Left ventricle myocardium inferior (tissue), 1 donor: ENCODE results near the gene PKP4. TPM values are rescaled to one million over a fixed set of nuclear protein-coding genes. Genes with fewer than 3 reads are reported as not detected.

ENCODE experiments used
- DNase-seq: peaks from one replicate; pipeline ENCODE4 v3.0.0-alpha.2; 2020
- H3K27ac ChIP-seq: fragments of 200-600 bp; replicated peaks from 2 replicates; pipeline ENCODE4 v1.8.0; 2021
- H3K27me3 ChIP-seq: fragments of 200-600 bp; 2 replicates; pipeline ENCODE4 v1.8.0; 2021; ENCODE audit warnings: low read depth
- H3K36me3 ChIP-seq: fragments of 200-600 bp; 2 replicates; pipeline ENCODE4 v1.8.0; 2021
- H3K4me1 ChIP-seq: fragments of 200-600 bp; 2 replicates; pipeline ENCODE4 v1.8.0; 2021
- H3K4me3 ChIP-seq: fragments of 200-600 bp; 2 replicates; pipeline ENCODE4 v1.8.0; 2021; ENCODE audit warnings: mild to moderate bottlenecking, moderate library complexity
- H3K9me3 ChIP-seq: fragments of 200-600 bp; replicated peaks from 2 replicates; pipeline ENCODE4 v1.8.0; 2021
- CTCF ChIP-seq: fragments of 200-600 bp; IDR thresholded peaks from 2 replicates; pipeline ENCODE4 v1.8.0; 2021; ENCODE audit warnings: antibody characterized with exemption, mild to moderate bottlenecking, borderline replicate concordance
- intact Hi-C: fragments of 100-400 bp; cut with micrococcal nuclease; formaldehyde crosslinking; loops from one replicate; pipeline ENCODE4 v1.11.0; 2022
- total RNA-seq: library from RNA; stranded (reverse); fragmentation: NEBNext Ultra II Directional; extraction: Animal tissue kit (Norgen Biotek cat#: 25700); gene quantifications from one replicate; pipeline ENCODE4 v1.2.1, GENCODE V29; 2021
- donor health status: DM: no; HTN: yes; CAD: no; lungs with severe emphysema.

The PKP4 gene
- total RNA-seq, 1 donor from 2014 or later: 47.6 TPM

GRCh38 chr2:158610059-158610458, 153.3 kb downstream of the PKP4 start:
- Histone ChIP-seq H3K27me3 (no peaks in the 10 kb centered on the region), H3K4me3 (no peak overlapping the region), H3K9me3 (no peaks in the 10 kb centered on the region), H3K4me1 (no peaks in the 10 kb centered on the region), H3K36me3 (no peaks in the 10 kb centered on the region), H3K27ac (no peak overlapping the region)
- intact Hi-C loops: loop anchor here (5.0 kb wide), 1 partner anchor 68 kb away; no protein-coding TSS in a partner anchor
- DNase-seq: no peak
- TF ChIP-seq CTCF: no peak

- TF ChIP-seq CTCF: no peak
- Histone ChIP-seq H3K9me3 (no peaks in the 10 kb centered on the region), H3K27ac (no peak overlapping the region), H3K4me1 (no peaks in the 10 kb centered on the region), H3K27me3 (no peaks in the 10 kb centered on the region), H3K36me3 (peaks cover 13% of the 10 kb centered on the region), H3K4me3 (no peak overlapping the region)
- intact Hi-C loops: no loop called here
- no peak for DNase-seq
These were observed 159.8 kb downstream of the PKP4 start for GRCh38 chr2:158616480-158617000.

GRCh38 chr2:158618891-158619490, 162.2 kb downstream of the PKP4 start:
- TF ChIP-seq CTCF: no peak
- H3K27me3 ChIP-seq: no peaks in the 10 kb centered on the region
- peaks cover 38% of the 10 kb centered on the region for H3K36me3 ChIP-seq
- H3K4me1 ChIP-seq: no peaks in the 10 kb centered on the region
- no peak overlapping the region for H3K4me3 ChIP-seq
- DNase-seq: no peak
- no peak overlapping the region for H3K27ac ChIP-seq
- H3K9me3 ChIP-seq: no peaks in the 10 kb centered on the region
- intact Hi-C loops: no loop called here

- no peak overlapping the region for H3K27ac ChIP-seq
- H3K4me1 ChIP-seq: no peaks in the 10 kb centered on the region
- intact Hi-C loops: no loop called here
- no peak overlapping the region for H3K4me3 ChIP-seq
- H3K9me3 ChIP-seq: no peaks in the 10 kb centered on the region
- no peaks in the 10 kb centered on the region for H3K27me3 ChIP-seq
- DNase-seq: no peak
- H3K36me3 ChIP-seq: peaks cover 41% of the 10 kb centered on the region
- TF ChIP-seq CTCF: no peak
These were observed 162.7 kb downstream of the PKP4 start for GRCh38 chr2:158619496-158619895.

- Histone ChIP-seq H3K4me3 (no peak overlapping the region), H3K27ac (no peak overlapping the region), H3K4me1 (no peaks in the 10 kb centered on the region), H3K27me3 (no peaks in the 10 kb centered on the region), H3K9me3 (no peaks in the 10 kb centered on the region), H3K36me3 (peaks cover 50% of the 10 kb centered on the region)
- no peak for DNase-seq
- TF ChIP-seq CTCF: no peak
- intact Hi-C loops: no loop called here
These were observed 163.9 kb downstream of the PKP4 start for GRCh38 chr2:158620656-158621055.
